HFF-Myc (cell line): ENCODE data around the gene GAB3.

Experiments
- DNase-seq: peaks from one replicate; pipeline ENCODE4 v3.0.0-alpha.2; 2011; ENCODE audit warnings: low read depth; ENCODE audit errors: extremely low read depth
- H3K4me3 ChIP-seq: replicated peaks from 2 replicates; pipeline ENCODE4 v1.5.1; 2011; ENCODE audit warnings: low read depth, mild to moderate bottlenecking, control low read depth, low read length
- CTCF ChIP-seq: IDR thresholded peaks from 2 replicates; pipeline ENCODE4 v1.5.1; 2012; ENCODE audit warnings: mild to moderate bottlenecking, low read depth, low read length, control low read depth; ENCODE audit errors: missing control alignments

GAB3 gene

GRCh38 chrX:154737136-154737535 lies 13.7 kb downstream of the GAB3 start:
- DNase-seq = no peak
- no peak overlapping the region for H3K4me3 ChIP-seq
- no peak for TF ChIP-seq CTCF

GRCh38 chrX:154735695-154736393 lies 15.0 kb downstream of the GAB3 start:
- TF ChIP-seq CTCF = no peak
- no peak overlapping the region for H3K4me3 ChIP-seq
- no peak for DNase-seq

GRCh38 chrX:154734061-154734781 lies 16.7 kb downstream of the GAB3 start:
- no peak for DNase-seq

GRCh38 chrX:154733066-154733425 lies 17.8 kb downstream of the GAB3 start:
- no peak overlapping the region for H3K4me3 ChIP-seq
- no peak for TF ChIP-seq CTCF
- no peak for DNase-seq

More at GRCh38 chrX:154734061-154734781, 16.7 kb downstream of the GAB3 start:
- no peak for TF ChIP-seq CTCF
- H3K4me3 ChIP-seq = no peak overlapping the region

- H3K4me3 ChIP-seq = no peak overlapping the region
- TF ChIP-seq CTCF = no peak
- DNase-seq = no peak
Observed at GRCh38 chrX:154732421-154733065, 18.3 kb downstream of the GAB3 start.

GRCh38 chrX:154731881-154732280 lies 19.0 kb downstream of the GAB3 start:
- H3K4me3 ChIP-seq = no peak overlapping the region
- DNase-seq = no peak
- TF ChIP-seq CTCF = no peak
